HepG2 (cell line): ENCODE measurements around the gene EFEMP2. TPM values are rescaled to one million over a fixed set of nuclear protein-coding genes. Genes with fewer than 3 reads are reported as not detected.

Experiments used
- ARNT2 ChIP-seq: sonication (generic); formaldehyde crosslinking; IDR thresholded peaks from 2 replicates; pipeline ENCODE4 v1.8.0; 2022; ENCODE audit warnings: mild to moderate bottlenecking, low read depth, missing genetic modification reagents, moderate library complexity
- FOXA3 ChIP-seq: IDR thresholded peaks from 2 replicates; pipeline ENCODE4 v1.6.1; 2016; ENCODE audit warnings: missing genetic modification reagents, missing compliant biosample characterization
- HMGA1 ChIP-seq: sonication (generic); formaldehyde crosslinking; conservative IDR thresholded peaks from 2 replicates; pipeline ENCODE4 v1.4.0; 2020; ENCODE audit warnings: missing genetic modification reagents
- HNRNPLL ChIP-seq: fragments of 200-400 bp; formaldehyde crosslinking; IDR thresholded peaks from 2 replicates; pipeline ENCODE4 v1.6.1; 2017; ENCODE audit warnings: mild to moderate bottlenecking, low read depth, low read length; ENCODE audit not compliant: poor library complexity, severe bottlenecking
- ISL2 ChIP-seq: sonication (generic); formaldehyde crosslinking; IDR thresholded peaks from 2 replicates; pipeline ENCODE4 v1.5.0; 2020; ENCODE audit warnings: missing genetic modification reagents
- KAT7 ChIP-seq: IDR thresholded peaks from 2 replicates; pipeline ENCODE4 v1.6.1; 2018; ENCODE audit warnings: borderline replicate concordance, missing compliant biosample characterization
- KDM5B ChIP-seq: sonication (generic); formaldehyde crosslinking; IDR thresholded peaks from 2 replicates; pipeline ENCODE4 v1.4.0; 2020; ENCODE audit warnings: missing genetic modification reagents, mild to moderate bottlenecking, borderline replicate concordance
- MNT ChIP-seq: fragments of 450-650 bp; IDR thresholded peaks from 2 replicates; pipeline ENCODE4 v1.6.1; 2016
- NFYB ChIP-seq: sonication (generic); formaldehyde crosslinking; IDR thresholded peaks from 2 replicates; pipeline ENCODE4 v1.4.0; 2020; ENCODE audit warnings: missing genetic modification reagents
- PRDM4 ChIP-seq: sonication (generic); formaldehyde crosslinking; IDR thresholded peaks from 2 replicates; pipeline ENCODE4 v1.9.0; 2021; ENCODE audit warnings: missing genetic modification reagents, borderline replicate concordance
- RBAK ChIP-seq: sonication (generic); formaldehyde crosslinking; IDR thresholded peaks from 2 replicates; pipeline ENCODE4 v1.5.1; 2020; ENCODE audit warnings: mild to moderate bottlenecking, missing genetic modification reagents
- REXO4 ChIP-seq: sonication (generic); formaldehyde crosslinking; IDR thresholded peaks from 2 replicates; pipeline ENCODE4 v1.8.0; 2022; ENCODE audit warnings: missing genetic modification reagents, mild to moderate bottlenecking, borderline replicate concordance
- RNF219 ChIP-seq: sonication (generic); formaldehyde crosslinking; IDR thresholded peaks from 2 replicates; pipeline ENCODE4 v1.5.0; 2020; ENCODE audit warnings: mild to moderate bottlenecking, missing genetic modification reagents
- STAG1 ChIP-seq: sonication (generic); formaldehyde crosslinking; IDR thresholded peaks from 2 replicates; pipeline ENCODE4 v1.4.0; 2020; ENCODE audit warnings: missing genetic modification reagents
- STAT5B ChIP-seq: sonication (generic); formaldehyde crosslinking; IDR thresholded peaks from 2 replicates; pipeline ENCODE4 v1.4.0; 2020; ENCODE audit warnings: missing genetic modification reagents
- TBL1XR1 ChIP-seq: fragments of 150-350 bp; IDR thresholded peaks from 2 replicates; pipeline ENCODE4 v1.6.1; 2014; ENCODE audit warnings: borderline replicate concordance, low read length; ENCODE audit not compliant: partially characterized antibody
- TSC22D2 ChIP-seq: sonication (generic); formaldehyde crosslinking; IDR thresholded peaks from 2 replicates; pipeline ENCODE4 v1.5.1; 2020; ENCODE audit warnings: missing genetic modification reagents, mild to moderate bottlenecking, borderline replicate concordance
- ZFAT ChIP-seq: sonication (generic); formaldehyde crosslinking; conservative IDR thresholded peaks from 2 replicates; pipeline ENCODE4 v1.8.1; 2023; ENCODE audit warnings: missing genetic modification reagents, inconsistent platforms
- ZNF496 ChIP-seq: sonication (generic); formaldehyde crosslinking; IDR thresholded peaks from 2 replicates; pipeline ENCODE4 v1.8.1; 2023; ENCODE audit warnings: mild to moderate bottlenecking, moderate library complexity, missing genetic modification reagents; ENCODE audit not compliant: insufficient replicate concordance
- ZNF776 ChIP-seq: sonication (generic); formaldehyde crosslinking; IDR thresholded peaks from 2 replicates; pipeline ENCODE4 v1.4.0; 2020; ENCODE audit warnings: mild to moderate bottlenecking, missing genetic modification reagents
- polyA plus RNA-seq, 8 experiments: library from polyadenylated mRNA; depleted of rRNA in 3 of 8; stranded (reverse) in 7 of 8; unstranded in 1 of 8; fragments of >200 nt; fragmentation: Illumina TruSeq in 4 of 8; extraction: Trizol in 4 of 8; gene quantifications; 2 replicates each; pipeline versions ENCODE4 v1.2.1 to v1.2.3, GENCODE V29; 2011 to 2016; ENCODE audit warnings: low read depth in 4 of 8, missing spikeins in 1 of 8, mixed read lengths in 1 of 8; ENCODE audit not compliant: insufficient read depth in 1 of 8
- total RNA-seq, 5 experiments: library from RNA; depleted of rRNA; stranded (reverse); fragments of >200 nt; fragmentation: Illumina TruSeq; extraction: Trizol; gene quantifications; 2 replicates each; pipeline ENCODE4 v1.2.3, GENCODE V29; 2016; ENCODE audit warnings: low read depth in 1 of 5
- TF ChIP-seq, protein P1 (sequence below): sonication (generic); formaldehyde crosslinking; IDR thresholded peaks from 2 replicates; pipeline ENCODE4 v1.4.0; 2020; ENCODE audit warnings: missing genetic modification reagents

EFEMP2 gene
- total and polyA plus RNA-seq, 2 of the 13 experiments (the other 11 are each of a cell fraction or from before 2014, with no cell fraction given): 7.4 to 29.7 TPM

- TF ChIP-seq, protein P1, sequence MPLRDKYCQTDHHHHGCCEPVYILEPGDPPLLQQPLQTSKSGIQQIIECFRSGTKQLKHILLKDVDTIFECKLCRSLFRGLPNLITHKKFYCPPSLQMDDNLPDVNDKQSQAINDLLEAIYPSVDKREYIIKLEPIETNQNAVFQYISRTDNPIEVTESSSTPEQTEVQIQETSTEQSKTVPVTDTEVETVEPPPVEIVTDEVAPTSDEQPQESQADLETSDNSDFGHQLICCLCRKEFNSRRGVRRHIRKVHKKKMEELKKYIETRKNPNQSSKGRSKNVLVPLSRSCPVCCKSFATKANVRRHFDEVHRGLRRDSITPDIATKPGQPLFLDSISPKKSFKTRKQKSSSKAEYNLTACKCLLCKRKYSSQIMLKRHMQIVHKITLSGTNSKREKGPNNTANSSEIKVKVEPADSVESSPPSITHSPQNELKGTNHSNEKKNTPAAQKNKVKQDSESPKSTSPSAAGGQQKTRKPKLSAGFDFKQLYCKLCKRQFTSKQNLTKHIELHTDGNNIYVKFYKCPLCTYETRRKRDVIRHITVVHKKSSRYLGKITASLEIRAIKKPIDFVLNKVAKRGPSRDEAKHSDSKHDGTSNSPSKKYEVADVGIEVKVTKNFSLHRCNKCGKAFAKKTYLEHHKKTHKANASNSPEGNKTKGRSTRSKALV (CRISPR knock-in tag): peak; percentile 77
- TF ChIP-seq RNF219 (CRISPR knock-in tag) (no peak), PRDM4 (CRISPR knock-in tag) (no peak), REXO4 (CRISPR knock-in tag) (no peak), ZNF776 (CRISPR knock-in tag) (peak; percentile 87; the same call in 1 of the 2 replicates), NFYB (peak; percentile 75), STAG1 (CRISPR knock-in tag) (no peak; the same call in 1 of the 2 replicates), ARNT2 (CRISPR knock-in tag) (peak; percentile 55; the same call in 1 of the 2 replicates), HNRNPLL (peak; percentile 59), RBAK (no peak), ISL2 (peak; percentile 83), FOXA3 (CRISPR knock-in tag) (peak; percentile 33), TBL1XR1 (no peak), ZNF496 (CRISPR knock-in tag) (no peak), STAT5B (no peak), ZFAT (CRISPR knock-in tag) (no peak), KAT7 (CRISPR knock-in tag) (peak; percentile 43; the same call in 1 of the 2 replicates), TSC22D2 (CRISPR knock-in tag) (peak; percentile 51; the same call in 1 of the 2 replicates), MNT (no peak), KDM5B (CRISPR knock-in tag) (peak; percentile 85; the same call in 1 of the 2 replicates), HMGA1 (CRISPR knock-in tag) (no peak)
Observed at GRCh38 chr11:65860278-65861164, 12.1 kb downstream of the EFEMP2 start, which contains the start of gene MUS81 (continued).
